ENCODE results near the gene LAMB3.

DNA sequence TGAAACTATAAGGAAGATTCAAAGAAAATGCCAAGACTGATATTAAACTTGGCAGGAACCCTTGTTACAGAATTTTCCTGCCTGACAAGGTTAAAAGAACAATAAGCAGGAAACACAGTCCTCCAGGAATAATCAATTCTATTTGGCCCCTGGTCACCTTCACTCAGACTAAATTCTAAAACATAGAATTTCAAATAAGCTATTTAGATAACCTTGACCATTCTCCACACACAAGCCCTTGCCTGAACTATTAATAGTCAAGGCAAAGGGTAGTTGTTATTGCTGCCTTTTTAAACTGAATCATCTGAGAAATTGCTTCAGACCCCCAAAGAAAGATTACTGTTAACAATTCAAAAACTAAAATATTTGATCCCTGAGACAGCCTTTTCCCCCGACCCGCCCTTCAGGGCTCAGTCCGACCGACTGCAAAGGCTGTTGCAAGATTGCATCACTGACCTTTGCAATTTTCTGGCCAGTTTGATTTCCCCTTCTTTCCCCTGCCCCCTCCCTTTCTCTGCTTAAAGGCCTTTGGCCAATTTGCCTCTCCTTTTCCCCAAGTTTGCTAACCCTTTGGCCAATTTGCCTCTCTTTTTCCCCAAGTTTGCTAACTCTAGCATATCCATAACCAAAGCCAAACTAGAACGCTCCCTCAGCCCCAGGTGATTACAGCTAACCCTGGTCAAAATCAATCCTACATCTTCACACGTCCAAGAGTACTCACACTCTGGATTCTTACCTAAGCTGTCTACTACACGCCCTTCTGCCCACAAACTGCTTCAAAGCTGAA is 21.6 kb upstream of the LAMB3 start:
- TF ChIP-seq, protein P1, sequence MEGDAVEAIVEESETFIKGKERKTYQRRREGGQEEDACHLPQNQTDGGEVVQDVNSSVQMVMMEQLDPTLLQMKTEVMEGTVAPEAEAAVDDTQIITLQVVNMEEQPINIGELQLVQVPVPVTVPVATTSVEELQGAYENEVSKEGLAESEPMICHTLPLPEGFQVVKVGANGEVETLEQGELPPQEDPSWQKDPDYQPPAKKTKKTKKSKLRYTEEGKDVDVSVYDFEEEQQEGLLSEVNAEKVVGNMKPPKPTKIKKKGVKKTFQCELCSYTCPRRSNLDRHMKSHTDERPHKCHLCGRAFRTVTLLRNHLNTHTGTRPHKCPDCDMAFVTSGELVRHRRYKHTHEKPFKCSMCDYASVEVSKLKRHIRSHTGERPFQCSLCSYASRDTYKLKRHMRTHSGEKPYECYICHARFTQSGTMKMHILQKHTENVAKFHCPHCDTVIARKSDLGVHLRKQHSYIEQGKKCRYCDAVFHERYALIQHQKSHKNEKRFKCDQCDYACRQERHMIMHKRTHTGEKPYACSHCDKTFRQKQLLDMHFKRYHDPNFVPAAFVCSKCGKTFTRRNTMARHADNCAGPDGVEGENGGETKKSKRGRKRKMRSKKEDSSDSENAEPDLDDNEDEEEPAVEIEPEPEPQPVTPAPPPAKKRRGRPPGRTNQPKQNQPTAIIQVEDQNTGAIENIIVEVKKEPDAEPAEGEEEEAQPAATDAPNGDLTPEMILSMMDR (conservative IDR thresholded peaks at IDR 0.05), result no peak
- no peak for TF ChIP-seq ZFX (IDR thresholded peaks at IDR 0.05)
